Smooth muscle cell (in vitro differentiated cells): ENCODE data around the gene KCNQ5. TPM values are rescaled to one million over a fixed set of nuclear protein-coding genes. Genes with fewer than 3 reads are reported as not detected.

Experiments
- DNase-seq: peaks from one replicate; lab custom pipeline; 2025; ENCODE audit not compliant: unreplicated experiment; lab: John Stamatoyannopoulos, UW
- H2AFZ ChIP-seq: fragments of 200-600 bp; sonication (generic); 2 replicates; pipeline ENCODE4 v1.6.0; 2016; ENCODE audit warnings: antibody characterized with exemption, low read depth, mild to moderate bottlenecking
- H3F3A ChIP-seq: fragments of 200-600 bp; sonication (generic); 2 replicates; pipeline ENCODE4 v1.6.0; 2017; ENCODE audit warnings: antibody characterized with exemption, low read depth
- H3K27ac ChIP-seq: fragments of 200-600 bp; sonication (generic); 2 replicates; pipeline ENCODE4 v1.5.1; 2016; ENCODE audit warnings: low read depth, mild to moderate bottlenecking
- H3K27me3 ChIP-seq: fragments of 200-600 bp; sonication (generic); 2 replicates; pipeline ENCODE4 v1.6.1; 2016; ENCODE audit warnings: low read depth, mild to moderate bottlenecking
- H3K36me3 ChIP-seq: fragments of 200-600 bp; sonication (generic); 2 replicates; pipeline ENCODE4 v1.5.1; 2016; ENCODE audit warnings: low read depth
- H3K4me1 ChIP-seq: fragments of 200-600 bp; sonication (generic); 2 replicates; pipeline ENCODE4 v1.5.1; 2016; ENCODE audit warnings: low read depth
- H3K4me2 ChIP-seq: fragments of 200-600 bp; sonication (generic); 2 replicates; pipeline ENCODE4 v1.6.0; 2016; ENCODE audit warnings: mild to moderate bottlenecking
- H3K4me3 ChIP-seq: fragments of 200-600 bp; sonication (generic); 2 replicates; pipeline ENCODE4 v1.5.1; 2016; ENCODE audit warnings: mild to moderate bottlenecking
- H3K79me2 ChIP-seq: fragments of 200-600 bp; sonication (generic); 2 replicates; pipeline ENCODE4 v1.6.0; 2016; ENCODE audit warnings: low read depth, mild to moderate bottlenecking
- H3K9ac ChIP-seq: fragments of 200-600 bp; sonication (generic); 2 replicates; pipeline ENCODE4 v1.6.0; 2016; ENCODE audit warnings: low read depth
- H3K9me3 ChIP-seq: fragments of 200-600 bp; sonication (generic); replicated peaks from 2 replicates; pipeline ENCODE4 v1.5.1; 2016; ENCODE audit warnings: low read depth
- H4K20me1 ChIP-seq: fragments of 200-600 bp; sonication (generic); 2 replicates; pipeline ENCODE4 v1.6.0; 2016; ENCODE audit warnings: low read depth
- CTCF ChIP-seq: fragments of 200-600 bp; sonication (generic); IDR thresholded peaks from 2 replicates; pipeline ENCODE4 v1.5.1; 2017; ENCODE audit warnings: borderline replicate concordance, mild to moderate bottlenecking, antibody characterized with exemption; ENCODE audit not compliant: insufficient read depth, poor library complexity, severe bottlenecking
- WGBS: methylation state at CpG from one replicate; pipeline ENCODE4 v1.1.7; 2016; ENCODE audit warnings: low lambda C conversion rate; 5-methylcytosine and 5-hydroxymethylcytosine counted together
- polyA plus RNA-seq: library from polyadenylated mRNA; unstranded; fragments of >200 nt; fragmentation: Nextera tagmentation; extraction: Ambion mirVana; gene quantifications from 2 replicates; pipeline ENCODE4 v1.2.1, GENCODE V29; 2016
- total RNA-seq: library from RNA; depleted of rRNA; stranded (reverse); fragments of >200 nt; gene quantifications from 2 replicates; pipeline ENCODE4 v1.2.3, GENCODE V29; 2014

The KCNQ5 gene
- total and polyA plus RNA-seq, 2 experiments from 2014 or later = 1.2 to 2.0 TPM

GRCh38 chr6:73006146-73006545 lies 384.3 kb downstream of the KCNQ5 start:
- no peaks in the 10 kb centered on the region for H3K27me3 ChIP-seq
- H3K4me1 ChIP-seq = no peaks in the 10 kb centered on the region
- H4K20me1 ChIP-seq = no peaks in the 10 kb centered on the region
- H3K9me3 ChIP-seq = no peaks in the 10 kb centered on the region
- H3K4me2 ChIP-seq = peak overlapping the region; percentile 34
- H3K9ac ChIP-seq = no peak overlapping the region
- no peak for DNase-seq
- H3K36me3 ChIP-seq = no peaks in the 10 kb centered on the region
- H3K79me2 ChIP-seq = no peaks in the 10 kb centered on the region
- H3F3A ChIP-seq = no peaks in the 10 kb centered on the region
- no peak overlapping the region for H2AFZ ChIP-seq
- H3K4me3 ChIP-seq = no peak overlapping the region
- no peak overlapping the region for H3K27ac ChIP-seq
- TF ChIP-seq CTCF = no peak
- WGBS = 11% methylated on average over 2 of the region's 2 CpGs

- H3F3A ChIP-seq = no peaks in the 10 kb centered on the region
- H3K9ac ChIP-seq = no peak overlapping the region
- H3K4me2 ChIP-seq = no peak overlapping the region
- DNase-seq = no peak
- no peaks in the 10 kb centered on the region for H3K36me3 ChIP-seq
- no peaks in the 10 kb centered on the region for H3K9me3 ChIP-seq
- H3K4me3 ChIP-seq = no peak overlapping the region
- no peaks in the 10 kb centered on the region for H3K4me1 ChIP-seq
- no peaks in the 10 kb centered on the region for H3K79me2 ChIP-seq
- H4K20me1 ChIP-seq = no peaks in the 10 kb centered on the region
- H3K27ac ChIP-seq = no peak overlapping the region
- H3K27me3 ChIP-seq = no peaks in the 10 kb centered on the region
- no peak for TF ChIP-seq CTCF
- 93% methylated on average over 3 of the region's 3 CpGs for WGBS
- H2AFZ ChIP-seq = no peak overlapping the region
Observed at GRCh38 chr6:73011945-73012344, 390.1 kb downstream of the KCNQ5 start.

GRCh38 chr6:73017476-73017875 lies 395.6 kb downstream of the KCNQ5 start:
- DNase-seq = no peak
- Histone ChIP-seq H3K27ac (no peak overlapping the region), H2AFZ (no peak overlapping the region), H3K9me3 (no peaks in the 10 kb centered on the region), H3K4me1 (no peaks in the 10 kb centered on the region), H3F3A (no peaks in the 10 kb centered on the region), H3K27me3 (no peaks in the 10 kb centered on the region), H3K36me3 (no peaks in the 10 kb centered on the region), H3K9ac (no peak overlapping the region), H3K4me2 (no peak overlapping the region), H3K4me3 (no peak overlapping the region), H4K20me1 (no peaks in the 10 kb centered on the region), H3K79me2 (no peaks in the 10 kb centered on the region)
- no peak for TF ChIP-seq CTCF
- 57% methylated on average over 2 of the region's 2 CpGs for WGBS

GRCh38 chr6:73024598-73024997 lies 402.7 kb downstream of the KCNQ5 start:
- no peak overlapping the region for H3K27ac ChIP-seq
- 75% methylated on average over 1 of the region's 1 CpG for WGBS

More at GRCh38 chr6:73024598-73024997, 402.7 kb downstream of the KCNQ5 start:
- Histone ChIP-seq H3F3A (no peaks in the 10 kb centered on the region), H3K4me1 (no peaks in the 10 kb centered on the region), H3K79me2 (no peaks in the 10 kb centered on the region), H3K9ac (no peak overlapping the region), H3K4me2 (no peak overlapping the region), H3K27me3 (no peaks in the 10 kb centered on the region), H3K36me3 (no peaks in the 10 kb centered on the region), H3K4me3 (no peak overlapping the region), H2AFZ (no peak overlapping the region), H3K9me3 (no peaks in the 10 kb centered on the region), H4K20me1 (no peaks in the 10 kb centered on the region)
- no peak for DNase-seq
- TF ChIP-seq CTCF = no peak
